ENCODE data around the gene ORC1.

The ORC1 gene

GRCh38 chr1:52352690-52353089 lies 51.5 kb downstream of the ORC1 start:
- H3K27ac ChIP-seq = no peak overlapping the region

GRCh38 chr1:52348704-52349300 lies 55.4 kb downstream of the ORC1 start:
- Histone ChIP-seq H3K4me3 (no peak overlapping the region), H3K27ac (peak overlapping the region in 3 of 21 experiments; percentile 2 to 56 (median 16))

More at GRCh38 chr1:52352690-52353089, 51.5 kb downstream of the ORC1 start:
- H3K4me3 ChIP-seq = no peak overlapping the region

- H3K27ac ChIP-seq = no peak overlapping the region
- no peak overlapping the region for H3K4me3 ChIP-seq
These were observed 57.6 kb downstream of the ORC1 start for GRCh38 chr1:52346653-52347052.

GRCh38 chr1:52345252-52345651 lies 59.0 kb downstream of the ORC1 start:
- Histone ChIP-seq H3K4me3 (no peak overlapping the region), H3K27ac (no peak overlapping the region)

GRCh38 chr1:52343979-52344378 lies 60.2 kb downstream of the ORC1 start:
- Histone ChIP-seq H3K4me3 (no peak overlapping the region), H3K27ac (no peak overlapping the region)

GRCh38 chr1:52341655-52342260 lies 62.5 kb downstream of the ORC1 start:
- Histone ChIP-seq H3K4me3 (no peak overlapping the region), H3K27ac (no peak overlapping the region)

- Histone ChIP-seq H3K27ac (no peak overlapping the region), H3K4me3 (no peak overlapping the region)
These were observed 66.8 kb downstream of the ORC1 start for GRCh38 chr1:52337439-52337838.

GRCh38 chr1:52334906-52335528 lies 69.2 kb downstream of the ORC1 start:
- Histone ChIP-seq H3K27ac (no peak overlapping the region), H3K4me3 (no peak overlapping the region)

- Histone ChIP-seq H3K27ac (no peak overlapping the region), H3K4me3 (no peak overlapping the region)
These were observed 71.8 kb downstream of the ORC1 start for GRCh38 chr1:52332411-52332810.

GRCh38 chr1:52328615-52329014 lies 75.6 kb downstream of the ORC1 start:
- Histone ChIP-seq H3K27ac (no peak overlapping the region), H3K4me3 (no peak overlapping the region)

GRCh38 chr1:52325786-52326185 lies 78.4 kb downstream of the ORC1 start:
- no peak overlapping the region for H3K4me3 ChIP-seq
- no peak overlapping the region for H3K27ac ChIP-seq

GRCh38 chr1:52323731-52324130 lies 80.5 kb downstream of the ORC1 start:
- no peak overlapping the region for H3K27ac ChIP-seq
- no peak overlapping the region for H3K4me3 ChIP-seq

All from skin epidermis (tissue), 12 donors.